ENCODE data around the gene PDSS2. TPM values are rescaled to one million over a fixed set of nuclear protein-coding genes. Genes with fewer than 3 reads are reported as not detected.

The PDSS2 gene
- total RNA-seq, 1 experiment from 2014 or later = 17.8 TPM

GRCh38 chr6:107122748-107123147 lies 336.6 kb downstream of the PDSS2 start:
- Histone ChIP-seq H3K9me2 (ENCODE audit: insufficient read depth) (no peaks in the 10 kb centered on the region), H2AFZ (no peak overlapping the region), H3K9me3 (ENCODE audit: insufficient read depth, low read depth) (no peaks in the 10 kb centered on the region), H3K79me2 (ENCODE audit: low read depth) (no peaks in the 10 kb centered on the region), H3K4me2 (no peak overlapping the region), H3K27me3 (ENCODE audit: insufficient read depth, low read depth) (no peaks in the 10 kb centered on the region), H3K27ac (no peak overlapping the region), H3F3A (ENCODE audit: insufficient read depth, low read depth) (no peaks in the 10 kb centered on the region), H3K36me3 (ENCODE audit: low read depth) (no peaks in the 10 kb centered on the region), H3K4me3 (no peak overlapping the region), H4K20me1 (ENCODE audit: insufficient read depth) (no peaks in the 10 kb centered on the region), H3K4me1 (replicated peaks; ENCODE audit: insufficient read depth) (no peaks in the 10 kb centered on the region)
- DNase-seq = no peak
- POLR2A ChIA-PET (ENCODE audit: unreplicated experiment) = interaction anchor here (0.5 kb wide), 1 partner anchor 1337 kb away, joined by 4 read pairs; no protein-coding TSS in a partner anchor
- CTCF ChIA-PET = no interaction called here
- no peak for TF ChIP-seq EZH2 (IDR thresholded peaks at IDR 0.05; ENCODE audit: low read depth)
- TF ChIP-seq, protein P1, sequence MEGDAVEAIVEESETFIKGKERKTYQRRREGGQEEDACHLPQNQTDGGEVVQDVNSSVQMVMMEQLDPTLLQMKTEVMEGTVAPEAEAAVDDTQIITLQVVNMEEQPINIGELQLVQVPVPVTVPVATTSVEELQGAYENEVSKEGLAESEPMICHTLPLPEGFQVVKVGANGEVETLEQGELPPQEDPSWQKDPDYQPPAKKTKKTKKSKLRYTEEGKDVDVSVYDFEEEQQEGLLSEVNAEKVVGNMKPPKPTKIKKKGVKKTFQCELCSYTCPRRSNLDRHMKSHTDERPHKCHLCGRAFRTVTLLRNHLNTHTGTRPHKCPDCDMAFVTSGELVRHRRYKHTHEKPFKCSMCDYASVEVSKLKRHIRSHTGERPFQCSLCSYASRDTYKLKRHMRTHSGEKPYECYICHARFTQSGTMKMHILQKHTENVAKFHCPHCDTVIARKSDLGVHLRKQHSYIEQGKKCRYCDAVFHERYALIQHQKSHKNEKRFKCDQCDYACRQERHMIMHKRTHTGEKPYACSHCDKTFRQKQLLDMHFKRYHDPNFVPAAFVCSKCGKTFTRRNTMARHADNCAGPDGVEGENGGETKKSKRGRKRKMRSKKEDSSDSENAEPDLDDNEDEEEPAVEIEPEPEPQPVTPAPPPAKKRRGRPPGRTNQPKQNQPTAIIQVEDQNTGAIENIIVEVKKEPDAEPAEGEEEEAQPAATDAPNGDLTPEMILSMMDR (conservative IDR thresholded peaks at IDR 0.05) = no peak
- BruUV-seq (replicated peaks) = no TSS peak
- intact Hi-C loops (cut with micrococcal nuclease; ENCODE audit: unreplicated experiment) = no loop called here

GRCh38 chr6:107121964-107122495 lies 337.3 kb downstream of the PDSS2 start:
- POLR2A ChIA-PET (ENCODE audit: unreplicated experiment) = no interaction called here
- H4K20me1 ChIP-seq (ENCODE audit: insufficient read depth) = no peaks in the 10 kb centered on the region

GRCh38 chr6:107121266-107121665 lies 338.1 kb downstream of the PDSS2 start:
- intact Hi-C loops (cut with micrococcal nuclease; ENCODE audit: unreplicated experiment) = no loop called here
- Histone ChIP-seq H3K27ac (no peak overlapping the region), H3F3A (ENCODE audit: insufficient read depth, low read depth) (no peaks in the 10 kb centered on the region), H3K4me1 (replicated peaks; ENCODE audit: insufficient read depth) (no peaks in the 10 kb centered on the region; the same call in 1 of the 2 replicates), H3K27me3 (ENCODE audit: insufficient read depth, low read depth) (no peaks in the 10 kb centered on the region), H2AFZ (no peak overlapping the region), H3K79me2 (ENCODE audit: low read depth) (no peaks in the 10 kb centered on the region), H3K36me3 (ENCODE audit: low read depth) (no peaks in the 10 kb centered on the region), H3K4me2 (no peak overlapping the region), H3K4me3 (no peak overlapping the region), H3K9me2 (ENCODE audit: insufficient read depth) (no peaks in the 10 kb centered on the region), H4K20me1 (ENCODE audit: insufficient read depth) (no peaks in the 10 kb centered on the region), H3K9me3 (ENCODE audit: insufficient read depth, low read depth) (no peaks in the 10 kb centered on the region)
- TF ChIP-seq, protein P1 (conservative IDR thresholded peaks at IDR 0.05) = no peak
- TF ChIP-seq EZH2 (IDR thresholded peaks at IDR 0.05; ENCODE audit: low read depth) = no peak
- BruUV-seq (replicated peaks) = no TSS peak
- POLR2A ChIA-PET (ENCODE audit: unreplicated experiment) = no interaction called here
- DNase-seq = no peak
- CTCF ChIA-PET = interaction anchor here (0.6 kb wide), 1 partner anchor 90 kb away, joined by 5 read pairs; no protein-coding TSS in a partner anchor

More at GRCh38 chr6:107121964-107122495, 337.3 kb downstream of the PDSS2 start:
- TF ChIP-seq, protein P1 (conservative IDR thresholded peaks at IDR 0.05) = no peak
- no peaks in the 10 kb centered on the region for H3K36me3 ChIP-seq (ENCODE audit: low read depth)
- no peaks in the 10 kb centered on the region for H3K79me2 ChIP-seq (ENCODE audit: low read depth)
- no peak overlapping the region for H2AFZ ChIP-seq
- no peaks in the 10 kb centered on the region for H3K9me3 ChIP-seq (ENCODE audit: insufficient read depth, low read depth)
- H3K4me2 ChIP-seq = no peak overlapping the region
- no peak for DNase-seq
- no peak overlapping the region for H3K4me3 ChIP-seq
- no peaks in the 10 kb centered on the region for H3F3A ChIP-seq (ENCODE audit: insufficient read depth, low read depth)
- intact Hi-C loops (cut with micrococcal nuclease; ENCODE audit: unreplicated experiment) = no loop called here
- CTCF ChIA-PET = no interaction called here
- H3K27ac ChIP-seq = no peak overlapping the region
- H3K27me3 ChIP-seq (ENCODE audit: insufficient read depth, low read depth) = no peaks in the 10 kb centered on the region
- no peaks in the 10 kb centered on the region for H3K4me1 ChIP-seq (replicated peaks; ENCODE audit: insufficient read depth)
- BruUV-seq (replicated peaks) = no TSS peak
- no peaks in the 10 kb centered on the region for H3K9me2 ChIP-seq (ENCODE audit: insufficient read depth)
